ENCODE measurements around the gene DOK7.
"Not testable (repeated sequence)": the region's sequence is repeated elsewhere in the genome, so short reads cannot be mapped to it uniquely, and the experiment has no call there.

The DOK7 gene

DNA sequence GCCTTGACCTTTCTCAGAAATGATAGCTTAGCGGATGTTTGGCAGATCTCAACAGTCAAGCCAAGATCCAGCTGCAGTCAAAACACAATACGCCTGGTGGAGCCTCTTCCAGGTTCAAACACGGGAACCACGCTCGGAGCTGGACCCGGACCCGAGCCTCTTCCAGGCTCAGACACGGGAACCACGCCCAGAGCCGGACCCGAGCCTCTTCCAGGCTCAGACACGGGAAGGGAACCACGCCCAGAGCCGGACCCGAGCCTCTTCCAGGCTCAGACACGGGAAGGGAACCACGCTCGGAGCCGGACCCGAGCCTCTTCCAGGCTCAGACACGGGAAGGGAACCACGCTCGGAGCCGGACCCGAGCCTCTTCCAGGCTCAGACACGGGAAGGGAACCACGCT lies 48.5 kb downstream of the DOK7 start:
- DNase-seq = not testable (repeated sequence)

DNA sequence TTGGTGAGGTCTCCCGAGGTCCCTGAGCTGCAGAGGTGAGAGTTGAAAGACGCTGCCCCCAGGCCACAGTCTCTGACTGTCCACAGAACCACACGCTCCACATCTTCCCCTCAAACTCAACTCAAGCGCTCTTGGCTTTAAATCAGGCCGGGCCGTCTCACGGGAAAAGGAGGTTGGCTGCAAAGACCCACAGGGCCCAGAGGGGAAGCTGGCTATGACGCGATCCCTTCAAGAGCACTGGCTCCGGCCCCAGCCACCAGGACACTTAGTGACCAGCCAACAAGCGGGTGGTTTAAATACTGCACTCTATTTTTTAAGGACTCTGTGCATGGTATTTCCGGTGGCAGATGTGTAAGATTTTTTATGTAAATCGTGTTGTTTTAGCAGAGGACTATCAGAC lies 49.2 kb downstream of the DOK7 start:
- DNase-seq = no peak

DNA sequence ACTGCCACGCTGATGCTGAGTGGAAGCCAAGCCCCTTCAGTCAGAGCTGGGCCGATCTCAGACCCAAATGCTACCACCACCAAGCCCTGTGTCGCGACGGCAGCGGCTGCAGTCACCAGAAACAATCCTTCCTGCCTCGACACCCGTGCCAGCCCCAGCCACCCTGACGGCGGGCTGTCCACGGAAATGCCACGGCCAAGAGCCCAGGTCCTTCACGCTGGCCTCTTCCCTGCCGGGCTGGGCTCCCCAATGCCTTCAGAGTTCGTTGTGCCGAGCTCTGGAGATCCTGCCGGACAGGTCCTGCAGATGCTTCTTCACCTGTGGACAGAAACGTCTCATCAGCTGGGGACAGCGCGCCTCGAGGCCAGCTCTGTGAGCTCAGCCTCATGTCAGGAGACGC lies 49.6 kb downstream of the DOK7 start:
- DNase-seq = no peak

DNA sequence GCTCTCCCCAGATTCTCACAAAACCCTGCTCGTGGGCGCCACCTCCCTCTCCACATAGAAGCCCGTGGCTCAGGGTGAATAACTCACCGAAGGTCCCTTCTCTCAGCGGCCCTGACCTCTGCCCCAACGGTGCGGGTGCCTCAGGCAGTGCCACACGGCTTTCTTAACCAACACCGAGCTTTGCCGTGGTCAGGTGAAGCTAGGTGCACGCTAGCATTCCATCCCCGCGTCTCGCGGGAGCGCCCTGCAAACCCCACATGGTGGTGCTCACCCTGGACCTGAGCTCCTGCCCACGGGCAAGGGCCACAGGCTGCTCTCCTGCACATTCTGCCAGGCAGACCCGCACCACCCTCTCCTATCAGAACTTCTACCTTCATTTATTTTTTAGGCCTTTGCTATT lies 50.7 kb downstream of the DOK7 start:
- no peak for DNase-seq

DNA sequence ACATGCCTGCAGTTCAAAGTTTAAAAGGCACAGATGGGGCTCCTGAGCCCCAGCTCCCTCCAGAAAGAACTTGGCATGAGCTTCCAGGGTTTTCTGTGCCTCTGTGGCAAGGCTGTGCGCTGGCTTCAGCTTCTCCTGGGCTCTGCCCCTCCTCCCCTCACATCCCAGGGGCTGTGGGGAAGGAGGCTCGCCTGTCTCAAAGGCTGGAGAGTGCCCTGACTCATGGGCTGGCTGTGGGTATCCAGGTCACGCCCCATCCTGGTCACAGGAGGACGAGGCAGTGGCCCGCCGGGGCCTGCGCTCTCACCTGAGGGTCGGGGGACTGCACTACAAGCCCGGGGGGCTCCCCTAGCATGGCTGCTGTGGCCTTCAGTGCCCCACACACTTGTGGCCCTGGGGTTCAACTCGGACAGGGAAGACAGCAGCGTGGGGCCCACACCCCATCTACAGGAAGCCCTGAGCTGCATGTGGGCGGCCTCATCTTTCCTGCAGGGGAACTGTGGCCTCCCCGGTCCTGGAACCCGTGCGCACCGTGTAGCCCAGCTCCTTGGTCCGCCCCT lies 51.2 kb downstream of the DOK7 start:
- no peak for DNase-seq

DNA sequence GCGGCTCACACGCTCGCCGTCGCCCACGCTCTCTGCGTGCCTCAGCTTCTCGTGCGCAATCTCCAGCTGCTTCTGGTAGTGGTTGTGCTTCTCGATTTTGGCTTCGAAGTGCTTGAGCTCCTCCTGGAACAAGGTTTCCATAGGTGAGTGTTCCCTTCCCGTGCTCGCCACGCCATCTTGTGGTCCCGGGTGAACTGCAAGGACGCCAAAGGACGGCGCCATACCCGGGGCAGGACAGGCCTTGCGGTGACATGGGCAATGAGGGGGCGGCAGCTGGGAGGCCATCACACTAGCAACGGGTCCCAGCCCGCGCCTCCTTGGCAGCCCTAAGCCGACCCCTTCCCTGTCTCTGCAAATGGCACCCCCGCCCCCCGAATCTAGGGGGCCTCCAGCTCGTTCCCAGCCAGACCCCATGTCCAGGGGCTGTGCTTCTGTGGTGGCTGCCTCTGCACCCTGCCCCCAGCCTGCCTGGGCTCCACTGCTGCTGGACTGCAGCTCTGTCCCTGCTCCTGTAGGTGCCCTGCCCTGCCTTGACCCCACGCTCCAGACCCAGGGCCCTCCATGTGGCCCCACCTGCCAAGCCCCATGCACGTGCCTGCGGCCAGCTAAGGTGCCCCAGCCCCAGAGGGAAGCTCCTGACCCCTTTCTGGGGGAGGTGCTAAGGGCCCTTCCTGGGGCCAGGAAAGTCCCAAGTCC lies 51.8 kb downstream of the DOK7 start:
- no peak for DNase-seq

DNA sequence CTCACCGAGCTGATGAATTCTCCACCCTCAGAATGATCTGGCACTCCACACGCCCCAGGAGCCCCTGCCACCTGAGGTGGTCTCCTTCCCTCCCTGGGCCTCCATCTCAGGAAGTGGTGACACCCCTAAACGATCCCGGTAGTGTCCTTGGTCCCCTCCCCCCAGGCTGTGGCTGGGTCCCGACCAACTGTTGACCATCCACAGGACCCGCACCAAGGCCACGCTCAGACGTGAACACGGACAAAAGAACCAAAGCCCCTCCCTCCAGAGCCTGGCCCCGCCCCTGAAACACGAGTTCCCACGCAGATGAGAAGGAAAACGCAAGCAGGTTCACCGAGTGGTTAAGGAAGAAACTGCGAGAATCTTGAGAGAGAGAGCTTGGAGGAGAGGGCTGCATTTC lies 52.5 kb downstream of the DOK7 start:
- no peak for DNase-seq

DNA sequence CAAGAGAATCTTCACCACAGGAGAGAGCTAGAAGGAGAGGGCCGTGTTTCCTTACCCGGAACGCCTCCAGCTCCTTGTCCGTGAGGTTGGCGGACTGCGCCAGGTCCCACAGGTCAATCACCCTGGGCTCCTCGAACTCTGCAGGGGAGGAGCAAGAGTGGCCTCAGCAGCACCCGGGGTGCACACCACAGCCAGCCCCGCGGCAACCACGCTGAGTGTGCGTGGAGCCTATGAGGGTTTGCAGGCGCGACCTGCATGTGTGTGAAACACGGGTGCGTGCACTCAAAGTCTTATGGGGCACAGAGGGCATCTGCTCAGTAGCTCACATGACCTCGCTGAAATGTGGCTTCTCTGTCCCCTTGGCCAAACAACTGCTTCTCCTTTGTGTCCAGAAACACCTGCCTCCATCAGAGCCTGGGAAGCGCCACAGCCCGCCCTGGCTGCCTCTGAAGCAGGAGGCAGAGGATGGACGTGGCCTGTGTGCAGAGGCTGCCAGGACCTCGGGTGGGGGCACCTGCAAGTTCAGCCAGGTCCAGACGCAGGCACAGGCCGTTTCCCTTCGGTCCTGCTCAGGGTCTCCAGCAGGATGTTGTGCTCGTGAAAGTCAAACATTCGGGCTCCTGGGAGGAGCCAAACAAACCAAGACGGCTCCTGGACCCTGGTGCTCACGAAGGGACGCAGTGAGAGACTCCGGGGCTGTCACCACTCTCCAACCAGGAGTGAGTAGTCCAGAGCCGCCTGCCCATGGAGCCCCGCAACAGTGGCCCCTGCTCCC lies 53.1 kb downstream of the DOK7 start:
- DNase-seq = no peak

DNA sequence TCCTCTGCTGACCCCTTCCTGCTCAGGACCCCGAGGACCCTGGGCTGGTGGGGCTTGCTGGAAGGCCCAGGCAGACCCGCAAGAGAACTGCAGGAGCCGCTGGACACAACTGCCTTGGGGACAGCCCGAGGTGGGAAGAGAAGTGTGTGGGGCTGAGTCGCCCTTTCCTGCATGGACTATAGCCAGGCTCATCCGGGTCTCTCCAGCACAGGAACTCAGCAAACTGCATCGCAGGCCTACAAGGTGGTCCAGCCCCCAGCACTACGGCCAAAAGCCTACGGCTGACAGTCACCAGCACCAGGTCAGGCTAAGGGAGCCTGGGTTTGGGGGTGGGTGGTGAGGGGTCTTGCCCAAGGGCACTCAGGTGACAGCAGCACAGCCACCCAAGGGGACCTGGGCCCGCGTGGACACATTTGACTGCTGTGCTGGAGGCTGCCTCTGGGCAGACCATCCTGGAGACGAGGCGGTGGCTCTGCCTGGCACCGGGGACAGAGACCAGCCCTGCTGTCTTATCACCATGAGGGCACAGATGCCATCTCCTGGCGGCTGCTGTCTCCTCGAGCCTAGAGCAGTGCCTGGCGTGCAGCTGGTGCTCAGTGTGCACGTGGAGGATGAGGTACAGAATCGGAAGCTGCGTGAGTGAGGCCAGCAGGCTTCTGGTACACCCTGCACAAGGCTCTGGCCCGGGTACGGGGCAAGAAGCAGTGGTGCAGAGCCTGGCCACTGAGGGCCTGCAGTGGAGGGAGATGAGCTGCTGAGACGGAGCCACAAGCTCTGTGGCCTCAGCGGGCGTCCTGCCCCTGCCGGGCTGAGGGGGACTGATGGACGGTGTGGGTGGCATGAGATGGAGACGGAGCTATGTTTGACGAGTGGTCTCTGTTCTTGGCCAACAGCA lies 54.0 kb downstream of the DOK7 start:
- no peak for DNase-seq

DNA sequence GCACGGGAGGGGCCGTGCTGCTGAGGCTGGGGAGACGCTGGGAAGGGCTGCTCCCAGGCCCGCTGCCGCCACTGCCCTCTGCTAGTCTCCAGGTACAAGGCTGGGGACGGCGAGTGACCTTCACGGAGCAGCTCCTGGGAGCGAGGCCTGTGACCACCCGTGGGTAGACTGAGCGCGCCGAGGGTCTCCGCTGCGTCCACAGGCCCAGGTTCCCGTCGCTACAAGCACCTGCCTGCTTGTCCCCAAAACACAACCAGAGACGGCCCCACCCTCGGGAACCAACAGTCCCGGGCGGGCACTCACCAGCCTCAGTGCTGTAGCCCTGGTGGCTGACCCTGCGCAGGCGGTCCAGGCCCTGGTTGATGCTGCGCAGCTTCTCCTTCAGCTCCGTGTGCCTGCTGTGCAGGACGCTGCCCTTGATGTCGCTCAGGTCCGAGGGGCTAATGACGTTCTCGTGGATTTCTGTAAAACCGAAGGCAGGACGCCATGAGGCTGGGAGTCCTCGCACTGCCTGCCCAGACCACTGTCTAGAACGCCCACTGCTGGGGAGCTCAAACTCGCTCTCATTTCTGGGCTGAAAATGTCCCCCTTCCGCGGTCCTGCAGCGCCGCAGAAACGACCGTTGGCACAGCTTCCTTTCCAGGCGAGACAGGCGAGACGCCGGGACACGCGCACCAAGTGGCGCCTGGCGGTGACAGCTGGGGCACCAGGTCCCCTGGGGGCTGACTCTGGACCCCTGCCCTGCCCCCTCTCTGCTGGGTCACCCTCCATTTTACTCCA lies 54.8 kb downstream of the DOK7 start:
- no peak for DNase-seq

DNA sequence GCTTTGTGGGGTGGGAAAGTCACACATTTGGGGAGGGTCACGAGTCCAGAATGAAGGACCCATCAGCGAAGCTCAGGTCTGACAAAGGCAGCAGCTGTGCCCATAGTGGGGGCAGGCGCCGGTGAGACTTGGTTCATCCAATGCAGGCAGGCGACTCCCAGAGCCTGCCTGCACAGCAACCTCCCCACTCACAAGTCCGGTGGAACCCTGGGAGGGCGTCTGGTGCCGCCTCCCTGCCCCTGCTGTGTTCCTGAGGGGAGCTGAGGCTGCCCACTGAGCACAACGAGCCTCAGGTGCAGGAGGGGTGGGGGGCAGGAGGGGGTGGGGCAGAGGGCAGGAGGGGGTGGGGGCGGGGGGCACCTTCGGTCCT lies 55.4 kb downstream of the DOK7 start:
- DNase-seq = no peak

DNA sequence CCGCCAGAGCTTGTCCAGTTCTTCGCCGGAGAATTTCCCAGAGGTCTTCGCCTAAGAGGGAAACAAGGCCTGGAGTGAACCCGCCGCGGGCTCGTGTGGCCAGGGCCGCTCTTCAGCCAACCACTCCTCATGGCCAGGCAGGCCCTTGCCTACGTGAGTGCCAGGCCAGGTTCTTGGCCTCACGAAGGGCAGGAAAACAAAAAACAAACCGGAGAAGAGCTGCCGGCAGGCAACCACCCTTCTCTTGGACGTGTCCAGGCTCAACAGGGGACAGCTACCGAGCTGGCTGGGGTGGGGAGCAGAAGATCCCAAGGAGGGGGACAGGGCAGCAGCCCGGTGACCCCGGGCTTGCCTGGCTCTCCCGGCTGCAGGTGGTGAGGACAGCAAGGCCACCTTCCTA lies 55.8 kb downstream of the DOK7 start:
- no peak for DNase-seq

DNA sequence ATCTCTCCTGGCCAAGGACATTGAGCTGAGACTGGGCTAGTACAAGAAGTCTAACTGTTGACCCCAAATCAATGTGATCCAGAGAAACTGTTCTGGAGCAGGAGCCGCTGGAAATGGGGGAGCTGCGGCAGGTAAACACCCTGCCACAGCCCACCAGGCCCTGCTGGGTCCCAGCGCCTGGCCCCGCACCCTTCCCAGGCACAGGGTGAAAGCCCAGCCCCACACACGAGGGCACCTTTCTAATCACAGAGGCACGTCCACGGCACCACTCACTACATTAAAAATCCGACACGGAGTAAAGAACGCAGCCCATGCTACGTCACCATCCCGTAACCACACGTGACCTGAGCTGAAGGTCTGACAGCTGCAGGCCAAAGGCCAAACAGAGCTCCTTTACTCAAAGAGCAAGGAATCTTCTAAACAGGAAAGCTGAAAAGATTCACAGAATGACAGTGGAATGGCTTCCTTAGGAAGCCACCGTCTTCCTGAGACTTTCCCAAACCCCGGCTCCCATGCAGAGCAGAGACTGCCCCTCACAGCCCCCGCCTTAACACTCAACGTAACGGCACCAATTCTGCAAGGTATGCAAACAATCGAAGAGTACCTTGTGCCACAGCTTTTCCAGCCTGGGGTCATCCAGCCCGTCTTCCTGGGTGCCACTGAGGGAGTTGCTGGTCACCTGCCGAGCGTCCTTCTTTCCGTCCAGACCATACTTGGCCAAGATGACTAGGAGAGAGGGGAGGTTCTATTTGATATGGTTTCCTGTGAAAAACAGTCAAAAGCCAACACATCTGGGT lies 56.6 kb downstream of the DOK7 start:
- no peak for DNase-seq

DNA sequence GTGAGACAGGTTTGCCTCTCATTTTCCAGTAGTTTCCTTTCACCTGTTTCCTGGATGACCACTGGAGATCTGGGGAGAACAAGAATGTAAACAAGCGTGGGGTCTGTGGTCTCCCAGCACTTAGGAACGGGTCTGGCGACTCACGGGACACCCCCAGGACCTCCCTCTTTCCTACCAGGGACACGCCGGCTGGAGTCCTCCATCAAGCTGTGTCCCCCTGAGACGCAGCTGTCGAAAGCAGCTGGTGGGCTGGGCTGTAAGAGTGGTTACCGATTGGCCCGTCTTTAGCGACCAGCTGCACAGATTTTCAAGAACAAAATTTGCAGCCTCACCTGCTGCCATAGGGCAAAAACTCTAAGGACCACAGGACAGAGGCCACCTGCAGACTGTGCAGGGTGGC lies 57.2 kb downstream of the DOK7 start:
- DNase-seq = no peak

DNA sequence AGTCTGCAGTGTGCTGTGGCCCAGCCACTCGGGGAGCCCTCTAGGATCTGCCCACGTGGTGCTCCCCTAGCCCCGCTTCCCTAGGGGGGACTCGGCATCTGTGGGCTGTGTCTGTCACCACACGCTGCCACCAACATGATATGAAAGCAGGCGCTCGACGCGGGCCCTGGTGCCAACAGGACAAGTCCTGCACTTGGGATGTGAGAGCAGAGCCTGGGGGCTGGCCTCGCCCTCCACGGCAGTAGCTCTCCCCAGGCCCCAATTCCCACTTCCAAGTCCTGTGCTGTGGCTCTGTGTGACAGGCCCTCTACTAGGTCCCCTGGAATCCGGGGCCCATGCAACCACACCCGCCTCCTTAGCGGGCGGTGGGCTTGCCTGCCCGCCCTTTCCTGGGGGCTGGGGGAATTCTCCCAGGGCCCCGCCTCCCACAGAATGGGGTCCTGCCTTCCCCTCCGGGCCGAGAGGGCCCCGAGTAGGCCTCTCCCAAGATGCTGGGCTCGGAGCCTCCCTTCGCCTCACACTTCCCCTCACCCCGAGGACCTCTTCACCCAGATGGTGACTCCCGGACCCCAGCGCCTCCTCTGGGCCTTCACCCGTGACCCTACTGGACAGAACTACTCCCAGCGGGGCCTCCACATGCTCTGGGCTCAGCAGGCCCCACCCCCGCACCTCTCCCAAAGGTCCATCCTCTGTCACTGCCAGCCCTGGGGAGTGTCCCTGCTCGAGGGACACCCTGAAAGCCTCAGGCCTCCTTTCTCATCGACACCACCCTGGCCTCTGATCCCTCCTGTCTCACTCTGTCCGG lies 57.9 kb downstream of the DOK7 start:
- no peak for DNase-seq

DNA sequence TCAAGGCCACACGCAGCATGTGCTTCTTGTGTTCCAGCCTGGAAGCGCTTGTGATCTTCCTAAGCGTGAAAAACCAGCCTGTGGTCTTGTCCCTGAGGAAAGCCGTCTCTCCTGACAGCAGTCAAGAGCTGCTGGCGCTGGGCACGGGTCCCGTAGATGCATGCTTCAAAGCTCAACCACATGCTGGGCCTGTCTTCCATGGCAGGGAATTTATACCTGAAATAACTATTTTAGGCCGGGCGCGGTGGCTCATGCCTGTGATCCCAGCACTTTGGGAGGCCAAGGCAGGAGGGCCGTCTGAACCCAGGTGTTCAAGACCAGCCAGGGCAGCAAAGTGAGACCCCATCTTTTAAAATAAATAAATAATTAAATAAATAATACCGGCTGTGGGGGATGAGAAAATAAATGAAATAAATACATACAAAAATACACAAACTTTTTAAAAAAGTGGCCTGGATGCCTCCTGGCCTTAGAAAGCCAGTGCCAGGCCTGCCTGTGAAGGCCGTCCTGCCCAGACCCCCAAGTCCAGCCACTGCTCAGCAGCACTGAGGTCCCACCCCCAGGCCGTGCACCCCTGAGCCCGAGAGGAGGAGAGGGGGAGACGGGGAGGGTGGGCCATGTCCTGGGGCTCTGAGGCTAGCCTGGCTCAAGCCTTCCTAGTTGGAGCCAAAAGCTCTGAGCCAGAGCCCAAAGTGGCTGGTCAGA lies 58.7 kb downstream of the DOK7 start:
- no peak for DNase-seq

DNA sequence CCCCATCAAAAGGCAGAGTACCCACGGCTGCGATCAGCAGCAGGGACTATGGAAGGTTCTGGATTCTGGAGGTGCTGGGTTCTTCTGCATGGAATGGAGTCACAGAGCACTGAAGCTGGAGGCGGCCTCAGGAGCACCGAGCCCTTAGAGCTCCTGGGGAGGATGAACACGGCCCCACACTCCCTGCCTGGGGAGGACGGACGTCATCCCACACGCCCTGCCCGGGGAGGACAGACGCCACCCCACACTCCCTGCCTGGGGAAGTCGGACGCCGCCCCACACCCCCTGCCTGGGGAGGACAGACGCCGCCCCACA lies 59.2 kb downstream of the DOK7 start:
- no peak for DNase-seq

DNA sequence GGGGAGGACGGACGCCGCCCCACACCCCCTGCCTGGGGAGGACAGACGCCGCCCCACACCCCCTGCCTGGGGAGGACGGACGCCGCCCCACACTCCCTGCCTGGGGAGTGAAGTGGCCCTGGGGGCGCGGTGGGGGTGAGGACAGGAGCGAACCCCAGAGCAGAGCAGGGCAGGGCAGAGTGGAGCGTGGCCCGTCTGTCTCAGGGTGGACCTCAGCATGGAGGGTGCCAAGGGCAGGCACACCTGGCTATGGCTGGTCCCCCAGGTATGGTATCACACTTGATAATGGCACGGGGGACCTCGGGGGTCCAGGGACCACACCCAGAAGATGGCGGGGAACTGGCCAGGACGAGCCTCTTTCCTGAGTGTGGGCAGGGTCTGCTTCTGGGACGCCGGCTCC lies 59.5 kb downstream of the DOK7 start:
- no peak for DNase-seq

DNA sequence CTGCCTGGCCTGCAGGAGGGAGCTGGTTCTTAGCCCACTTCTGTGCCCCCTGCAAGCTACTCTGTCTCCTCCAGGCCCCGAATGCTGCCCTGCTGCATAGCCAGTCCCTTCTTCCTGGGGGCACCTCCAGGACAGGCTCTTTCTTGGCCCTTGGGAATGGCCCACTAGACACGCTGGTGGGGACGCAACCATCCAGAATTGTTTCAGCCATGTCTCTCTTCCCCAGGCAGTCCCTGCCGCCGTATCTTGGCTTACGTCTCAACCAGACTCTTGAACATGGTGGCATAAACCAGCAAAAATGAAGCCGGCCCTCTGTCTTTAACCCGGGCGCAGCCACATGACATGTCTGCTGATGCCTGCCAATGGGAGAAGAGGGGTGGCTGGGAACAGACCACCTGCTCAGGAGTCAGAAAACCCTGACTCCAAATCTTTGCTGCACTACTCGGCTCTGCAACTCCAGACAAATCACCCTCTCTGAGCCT lies 60.1 kb downstream of the DOK7 start:
- DNase-seq = no peak

DNA sequence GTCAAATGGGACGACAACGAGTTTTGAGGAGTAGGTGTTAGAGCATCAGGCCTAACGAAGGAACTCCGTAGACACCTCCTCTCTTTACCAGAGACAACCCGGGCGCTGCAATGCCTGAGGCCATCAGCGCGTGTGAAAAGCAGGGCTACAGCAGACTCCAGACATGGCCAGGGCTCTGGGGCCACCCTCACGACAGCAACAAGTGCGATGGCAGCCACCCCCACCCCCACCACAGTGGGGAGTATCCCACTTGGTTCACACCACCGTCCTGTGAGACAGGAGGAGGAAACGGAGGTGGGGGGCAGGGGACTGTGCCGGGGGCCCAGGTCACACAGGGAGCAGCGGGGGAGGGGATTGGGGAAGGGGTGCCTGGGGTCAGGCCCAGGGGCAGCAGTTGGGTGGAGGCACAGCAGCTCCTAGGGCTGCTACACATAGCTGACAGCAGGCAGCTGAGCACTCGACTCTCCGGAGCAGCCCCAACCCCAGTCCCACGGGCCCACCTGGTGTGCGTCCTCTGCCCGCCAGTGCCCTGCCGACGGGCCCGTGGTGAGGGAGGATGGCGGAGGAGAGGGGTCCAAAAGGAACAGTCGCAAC lies 60.6 kb downstream of the DOK7 start:
- DNase-seq = no peak
